Measurements from ENCODE around the gene CEP70. TPM values are rescaled to one million over a fixed set of nuclear protein-coding genes. Genes with fewer than 3 reads are reported as not detected.
"Not testable (repeated sequence)": the region's sequence is repeated elsewhere in the genome, so short reads cannot be mapped to it uniquely, and the experiment has no call there.

Gene CEP70
- total RNA-seq, 4 donors from 2014 or later = 11.2 to 57.8 (median 23.0) TPM

GRCh38 chr3:138494607-138494929, 99.5 kb downstream of the CEP70 start:
- TF ChIP-seq POLR2A (IDR thresholded peaks at IDR 0.05) = no peak
- TF ChIP-seq CTCF (IDR thresholded peaks at IDR 0.05) = no peak
- Histone ChIP-seq H3K36me3 (peaks cover 0 to 17% (median 0%) of the 10 kb centered on the region in 3 donors), H3K9me3 (peaks cover 0 to 3% (median 0%) of the 10 kb centered on the region in 4 donors), H3K27me3 (no peaks in the 10 kb centered on the region), H3K4me1 (no peaks in the 10 kb centered on the region), H3K4me3 (no peak overlapping the region), H3K27ac (no peak overlapping the region)
- no peak for DNase-seq

- H3K27ac ChIP-seq = no peak overlapping the region
- DNase-seq = no peak
Observed at GRCh38 chr3:138493804-138494606, 100.1 kb downstream of the CEP70 start.

GRCh38 chr3:138492980-138493675, 100.9 kb downstream of the CEP70 start:
- peaks cover 0 to 14% (median 0%) of the 10 kb centered on the region in 3 donors for H3K36me3 ChIP-seq
- peaks cover 0 to 3% (median under 1%) of the 10 kb centered on the region in 4 donors for H3K9me3 ChIP-seq
- no peaks in the 10 kb centered on the region for H3K4me1 ChIP-seq
- H3K27ac ChIP-seq = no peak overlapping the region
- DNase-seq = no peak
- no peak for TF ChIP-seq CTCF (IDR thresholded peaks at IDR 0.05)
- TF ChIP-seq POLR2A (IDR thresholded peaks at IDR 0.05) = no peak
- no peak overlapping the region for H3K4me3 ChIP-seq
- no peaks in the 10 kb centered on the region for H3K27me3 ChIP-seq

More at GRCh38 chr3:138493804-138494606, 100.1 kb downstream of the CEP70 start:
- peaks cover 0 to 14% (median 0%) of the 10 kb centered on the region in 3 donors for H3K36me3 ChIP-seq
- peaks cover 0 to 3% (median 0%) of the 10 kb centered on the region in 4 donors for H3K9me3 ChIP-seq
- TF ChIP-seq CTCF (IDR thresholded peaks at IDR 0.05) (no peak), POLR2A (IDR thresholded peaks at IDR 0.05) (no peak)
- H3K27me3 ChIP-seq = no peaks in the 10 kb centered on the region
- H3K4me1 ChIP-seq = no peaks in the 10 kb centered on the region
- H3K4me3 ChIP-seq = no peak overlapping the region

- Histone ChIP-seq H3K27ac (no peak overlapping the region), H3K4me1 (no peaks in the 10 kb centered on the region), H3K27me3 (no peaks in the 10 kb centered on the region), H3K36me3 (peaks cover 0 to 14% (median 0%) of the 10 kb centered on the region in 3 donors), H3K9me3 (peaks cover 0 to 13% (median 1%) of the 10 kb centered on the region in 4 donors), H3K4me3 (no peak overlapping the region)
- no peak for DNase-seq
- no peak for TF ChIP-seq POLR2A (IDR thresholded peaks at IDR 0.05)
- no peak for TF ChIP-seq CTCF (IDR thresholded peaks at IDR 0.05)
Observed at GRCh38 chr3:138491971-138492370, 102.1 kb downstream of the CEP70 start.

- H3K27me3 ChIP-seq, H3K27ac ChIP-seq, H3K4me1 ChIP-seq, H3K36me3 ChIP-seq, H3K4me3 ChIP-seq, DNase-seq: not testable (repeated sequence)
- peaks cover 0 to 22% (median 1%) of the 10 kb centered on the region in 4 donors for H3K9me3 ChIP-seq
Observed at GRCh38 chr3:138486580-138486979, 107.5 kb downstream of the CEP70 start.

GRCh38 chr3:138484672-138485071, 109.4 kb downstream of the CEP70 start:
- DNase-seq, H3K36me3 ChIP-seq, H3K4me3 ChIP-seq, H3K27me3 ChIP-seq, H3K27ac ChIP-seq, H3K4me1 ChIP-seq: not testable (repeated sequence)
- H3K9me3 ChIP-seq = peaks cover 0 to 18% (median 1%) of the 10 kb centered on the region in 4 donors
